Measurements from ENCODE around the gene PIMREG. TPM values are rescaled to one million over a fixed set of nuclear protein-coding genes. Genes with fewer than 3 reads are reported as not detected.
"Not testable (repeated sequence)": the region's sequence is repeated elsewhere in the genome, so short reads cannot be mapped to it uniquely, and the experiment has no call there.

Gene PIMREG
- polyA plus RNA-seq, 3 donors: 19.5 to 29.9 (median 29.4) TPM

DNA sequence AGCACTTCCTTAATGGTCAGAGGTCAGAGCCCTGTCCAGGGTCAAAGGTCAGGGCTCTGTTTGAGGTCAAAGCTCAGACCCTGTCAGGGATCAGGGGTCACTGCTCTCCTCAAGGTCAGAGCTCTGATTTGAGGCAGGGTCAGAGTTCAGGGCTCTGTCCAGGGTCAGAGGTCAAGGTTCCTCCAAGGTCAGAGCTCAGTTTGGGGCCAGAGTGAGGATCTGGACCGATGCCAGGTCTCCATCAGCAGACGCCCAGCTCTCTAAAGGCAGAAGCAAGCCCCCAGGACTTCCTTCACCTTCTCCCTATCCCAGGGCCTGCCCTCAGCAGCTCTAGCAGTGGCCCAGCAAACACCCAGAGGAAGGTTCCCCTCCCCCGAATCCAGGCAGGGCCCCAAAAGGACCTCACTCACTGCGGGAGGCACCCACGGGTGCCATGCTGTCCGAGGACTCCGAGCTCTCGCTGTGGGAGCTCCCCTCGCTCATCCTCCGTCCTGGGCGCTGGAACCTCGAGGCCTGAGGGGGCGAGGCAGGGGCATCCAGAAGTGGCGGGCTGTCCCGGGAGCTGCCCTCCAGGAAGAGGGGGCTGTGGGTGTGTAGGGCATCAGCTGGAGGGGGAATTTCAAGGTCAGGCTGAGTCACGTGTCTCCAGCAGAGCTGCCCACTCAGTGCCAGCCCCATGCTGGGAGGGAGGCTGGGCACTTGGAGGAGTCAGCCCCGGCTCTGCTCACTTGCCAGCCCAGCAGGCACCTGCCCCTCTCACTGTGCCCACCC is 26.7 kb downstream of the PIMREG start:
- no peak for DNase-seq (ENCODE audit: extremely low read depth in 1 of 11, low read depth in 9 of 11, low spot score in 4 of 11)

DNA sequence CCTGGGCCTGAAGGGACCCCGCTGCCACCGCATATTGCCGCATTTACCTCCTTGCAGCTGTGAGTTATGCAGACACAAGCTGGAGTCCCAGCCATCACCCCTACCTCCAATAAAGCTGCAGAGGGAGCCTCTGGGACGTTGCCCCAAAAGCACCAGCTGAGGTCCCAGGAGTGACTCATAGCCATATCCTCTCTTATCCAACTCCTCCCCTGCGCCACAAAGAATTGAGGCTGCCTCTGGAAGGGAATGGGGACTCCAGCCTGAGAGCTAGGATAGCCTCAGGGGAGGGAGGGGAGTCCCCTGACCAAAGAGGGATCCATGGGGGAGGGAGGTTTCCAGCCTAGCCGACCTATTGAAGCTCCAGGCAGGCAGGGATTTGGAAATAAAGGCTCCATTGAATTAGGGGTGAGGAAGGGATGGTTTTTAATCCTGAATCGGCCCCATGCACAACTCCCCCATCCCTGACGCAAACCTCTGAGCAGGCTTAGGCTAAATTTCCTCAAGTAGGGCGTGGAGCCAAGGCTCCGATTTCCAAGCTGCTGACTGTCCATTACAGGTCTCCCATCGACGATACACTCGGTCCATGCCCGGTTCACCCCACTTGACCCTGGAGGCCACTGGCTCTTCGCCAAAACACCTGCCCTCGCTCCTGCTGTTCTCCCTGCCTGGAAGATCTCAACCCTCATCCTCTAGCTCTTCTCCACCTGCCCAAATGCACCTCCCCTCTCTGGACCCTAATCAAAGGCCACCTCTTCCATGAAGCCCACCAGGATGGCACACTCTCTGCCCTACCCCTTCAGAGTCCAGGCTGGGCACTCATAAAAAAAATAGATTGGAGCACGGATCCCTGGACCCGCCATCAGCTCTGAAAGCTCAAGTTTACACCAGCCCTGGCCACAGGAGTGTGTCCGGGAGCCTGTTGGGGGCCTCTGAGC is 27.5 kb downstream of the PIMREG start:
- DNase-seq (ENCODE audit: extremely low read depth in 1 of 11, low read depth in 9 of 11, low spot score in 4 of 11): no peak

DNA sequence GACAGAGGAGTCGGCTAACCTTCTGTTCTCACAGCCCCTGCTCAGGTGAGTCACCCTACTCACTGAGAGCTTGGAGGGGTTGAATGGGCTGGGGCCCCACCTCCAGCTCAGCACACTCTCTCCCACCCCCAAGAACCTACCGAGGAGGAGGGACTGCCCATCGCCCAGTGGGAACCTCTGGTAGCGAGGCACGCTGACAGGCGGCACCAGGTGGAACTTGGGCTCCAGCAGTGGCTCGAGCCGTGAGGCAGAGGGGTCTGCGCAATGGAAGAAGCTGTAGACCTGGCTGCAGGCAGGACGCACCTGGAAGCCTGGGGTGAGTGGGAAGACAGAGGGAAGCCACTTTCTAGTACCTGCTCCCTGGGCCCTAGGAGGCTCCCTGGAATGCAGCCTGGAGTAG is 28.3 kb downstream of the PIMREG start:
- DNase-seq (ENCODE audit: extremely low read depth in 1 of 11, low read depth in 9 of 11, low spot score in 4 of 11): no peak

DNA sequence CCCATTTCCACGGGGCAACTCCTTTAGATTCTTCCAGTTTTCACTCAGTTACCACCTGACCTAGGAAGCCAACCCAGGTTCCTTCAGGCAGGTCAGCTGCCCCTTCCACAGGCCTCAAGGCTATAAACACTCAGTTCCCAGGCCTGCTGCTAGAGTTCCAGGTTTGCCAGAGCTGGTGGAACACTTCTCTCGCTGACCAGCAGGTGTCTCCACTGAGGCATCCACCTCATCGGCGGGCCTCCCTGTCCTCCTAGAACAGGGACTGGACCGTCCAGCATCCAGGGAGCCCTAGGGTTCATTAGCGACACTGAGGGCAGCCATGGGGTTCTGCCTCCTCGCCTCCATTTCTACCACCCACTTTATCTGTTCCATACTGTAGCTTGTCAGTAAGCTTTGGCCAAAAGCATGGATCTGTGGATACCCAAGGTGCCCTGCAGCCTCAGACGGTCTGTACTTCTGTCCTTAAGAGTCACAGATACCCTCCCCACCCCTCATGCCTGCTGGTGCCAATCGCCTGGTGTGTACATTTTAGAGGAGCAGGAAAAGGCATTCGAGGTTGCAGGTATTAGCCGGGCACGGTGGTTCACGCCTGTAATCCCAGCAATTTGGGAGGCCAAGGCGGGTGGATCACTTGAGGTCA is 29.0 kb downstream of the PIMREG start:
- peak in 10 of 11 donors; percentile 50 to 77 (median 72) for DNase-seq (ENCODE audit: extremely low read depth in 1 of 11, low read depth in 9 of 11, low spot score in 4 of 11)

DNA sequence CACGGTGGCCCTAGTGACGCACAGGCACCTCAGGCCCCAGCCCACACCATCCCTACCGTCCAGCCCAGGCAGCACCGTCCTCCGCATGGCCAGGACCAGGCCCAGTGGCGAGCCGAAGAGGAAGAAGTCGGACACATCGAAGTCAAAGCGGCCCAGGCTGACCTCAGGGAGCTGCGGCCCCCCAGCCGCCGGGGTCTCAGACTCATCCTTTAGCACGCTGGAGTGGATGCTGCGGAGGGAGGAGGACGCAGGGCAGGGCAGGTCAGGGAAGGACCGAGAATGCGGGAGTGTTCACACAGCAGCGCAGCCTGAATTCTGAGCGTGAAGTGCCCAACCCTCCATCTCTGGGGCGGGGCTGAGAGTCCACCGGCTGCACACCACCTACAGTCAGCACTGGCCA is 30.1 kb downstream of the PIMREG start:
- DNase-seq (ENCODE audit: extremely low read depth in 1 of 11, low read depth in 9 of 11, low spot score in 4 of 11): no peak

DNA sequence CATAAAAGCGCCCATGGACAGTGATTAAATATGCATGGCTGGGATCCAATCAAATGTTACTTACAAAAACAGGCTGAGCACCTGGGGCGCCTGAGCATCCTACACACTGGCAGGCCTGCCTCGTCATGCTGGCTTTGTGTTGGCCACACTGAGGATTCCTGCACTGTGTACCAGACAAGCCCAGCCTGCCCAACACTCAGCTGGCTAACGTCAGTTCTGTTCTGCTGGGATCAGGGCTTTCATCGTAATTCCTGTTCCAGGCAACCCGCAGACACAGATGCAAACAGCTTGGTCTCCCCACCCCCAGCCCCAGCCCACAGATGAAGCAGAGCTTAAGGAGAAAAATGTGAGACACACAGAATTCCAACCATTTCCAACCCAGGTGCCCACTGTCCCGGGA is 30.7 kb downstream of the PIMREG start:
- DNase-seq (ENCODE audit: extremely low read depth in 1 of 11, low read depth in 9 of 11, low spot score in 4 of 11): no peak

DNA sequence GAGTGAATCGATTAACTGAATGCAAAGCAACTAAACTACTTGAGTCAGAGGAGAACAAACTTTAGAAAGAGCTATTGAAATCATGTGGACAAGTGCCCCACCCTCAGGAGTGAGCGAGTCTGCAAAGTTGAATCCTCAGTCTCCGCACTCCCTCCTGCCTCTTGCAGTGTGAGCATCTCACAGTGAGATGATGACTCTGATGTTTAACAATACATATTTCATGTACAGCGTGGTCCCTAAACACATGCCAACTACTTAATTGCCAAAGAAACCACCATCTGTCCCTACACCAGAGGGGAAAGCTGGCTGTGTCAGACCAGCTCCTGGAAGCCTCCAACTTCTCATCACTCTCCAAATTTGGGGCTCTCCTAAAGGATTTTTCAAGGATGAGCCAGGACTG is 31.2 kb downstream of the PIMREG start:
- DNase-seq (ENCODE audit: extremely low read depth in 1 of 11, low read depth in 9 of 11, low spot score in 4 of 11): no peak

DNA sequence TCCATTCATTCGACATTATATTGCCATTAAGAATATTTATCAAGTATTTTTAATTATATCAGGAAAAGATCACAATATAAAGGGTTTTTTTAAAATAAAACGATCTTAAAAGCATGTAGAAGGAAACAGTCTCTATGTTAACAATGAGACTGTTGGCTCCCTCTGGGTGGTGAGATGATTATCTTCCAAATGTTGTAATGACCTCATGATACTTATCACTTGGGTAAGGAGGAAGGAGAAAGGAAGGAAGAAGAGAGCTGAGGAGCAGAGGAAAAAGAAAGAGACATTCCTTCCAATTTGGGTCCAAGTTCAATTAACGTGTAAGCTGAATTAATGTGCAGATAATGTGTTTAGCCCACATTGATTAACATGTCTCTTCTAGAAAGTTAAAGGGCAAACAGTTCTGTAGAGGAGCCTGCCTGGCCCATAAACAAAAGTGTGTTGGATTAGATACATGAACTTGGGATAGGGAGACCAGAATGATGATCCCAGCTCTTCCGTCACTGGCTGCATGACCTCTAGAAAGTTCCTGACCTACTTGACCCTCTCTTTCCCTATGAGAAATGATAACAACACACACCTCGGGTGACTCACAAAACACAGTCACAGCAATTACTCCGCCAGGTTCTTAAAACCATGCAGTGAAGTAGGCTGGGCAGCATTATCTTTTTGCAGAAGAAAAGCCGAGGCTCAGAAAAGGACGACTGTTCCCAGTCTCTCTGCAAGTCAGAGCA is 32.0 kb downstream of the PIMREG start:
- no peak for DNase-seq (ENCODE audit: extremely low read depth in 1 of 11, low read depth in 9 of 11, low spot score in 4 of 11)

DNA sequence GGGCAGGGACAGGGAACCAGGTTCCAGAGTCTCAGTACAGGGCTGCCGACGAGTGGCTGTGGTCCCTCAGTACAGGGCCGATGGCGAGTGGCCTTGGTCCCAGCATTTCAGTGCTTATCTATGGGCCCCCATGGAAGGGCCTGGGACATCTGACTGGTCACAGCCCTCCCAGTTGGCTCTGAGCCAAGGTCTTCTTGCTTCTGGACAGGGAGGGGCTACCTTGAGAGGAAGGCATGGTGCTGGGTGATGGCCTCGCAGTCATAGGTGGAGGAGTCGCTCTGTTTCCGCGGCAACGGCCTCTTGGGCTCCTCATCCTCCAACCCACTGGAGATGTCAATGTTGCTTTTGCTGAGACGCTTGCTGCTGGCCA is 32.5 kb downstream of the PIMREG start:
- no peak for DNase-seq (ENCODE audit: extremely low read depth in 1 of 11, low read depth in 9 of 11, low spot score in 4 of 11)

DNA sequence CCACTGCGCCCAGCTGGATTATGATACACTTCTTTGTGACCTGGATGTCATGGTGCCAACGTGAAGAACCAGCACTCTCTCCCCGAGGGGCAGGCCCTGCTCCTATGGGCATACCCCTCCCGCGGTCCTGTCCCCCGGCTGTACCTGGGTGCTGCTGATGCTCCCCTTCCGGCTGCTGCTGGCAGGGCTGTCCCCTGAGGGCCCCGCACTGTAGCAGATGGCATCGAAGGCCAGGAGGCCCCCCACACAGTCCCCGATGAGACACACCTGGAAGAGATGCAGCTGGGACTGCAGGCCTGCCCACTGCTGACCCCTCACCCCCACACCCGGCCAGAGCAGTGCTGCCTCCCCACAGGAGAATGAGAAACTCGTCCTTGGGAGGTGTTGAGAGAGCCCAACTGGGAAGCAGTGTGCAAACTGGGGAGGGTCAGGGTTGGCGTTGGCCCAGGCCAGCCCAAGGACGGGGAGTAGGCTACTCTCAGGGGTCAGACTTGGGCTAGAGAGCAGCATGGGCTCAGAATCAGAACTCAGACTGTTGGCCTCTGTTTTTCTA is 33.7 kb downstream of the PIMREG start:
- DNase-seq (ENCODE audit: extremely low read depth in 1 of 11, low read depth in 9 of 11, low spot score in 4 of 11): no peak

DNA sequence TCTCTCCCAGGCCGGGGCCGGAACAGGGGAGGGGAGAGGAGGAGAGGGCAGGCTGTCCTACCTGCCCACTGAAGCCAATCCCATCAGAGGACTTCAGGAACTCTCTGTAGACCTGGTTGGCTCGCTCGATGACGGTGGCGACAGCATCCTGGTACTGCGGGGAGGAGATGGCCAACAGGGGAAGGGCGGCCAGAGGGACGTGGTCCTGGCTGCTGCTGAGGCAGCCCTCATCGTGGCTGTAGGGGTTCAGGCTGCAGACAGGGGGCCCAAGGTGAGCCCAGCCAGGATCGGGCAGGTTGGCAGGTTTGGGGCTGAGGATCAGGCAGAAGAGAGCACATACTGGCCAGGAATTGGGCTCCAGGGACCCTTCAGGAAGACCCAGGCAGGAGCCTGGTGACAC is 34.2 kb downstream of the PIMREG start:
- no peak for DNase-seq (ENCODE audit: extremely low read depth in 1 of 11, low read depth in 9 of 11, low spot score in 4 of 11)

DNA sequence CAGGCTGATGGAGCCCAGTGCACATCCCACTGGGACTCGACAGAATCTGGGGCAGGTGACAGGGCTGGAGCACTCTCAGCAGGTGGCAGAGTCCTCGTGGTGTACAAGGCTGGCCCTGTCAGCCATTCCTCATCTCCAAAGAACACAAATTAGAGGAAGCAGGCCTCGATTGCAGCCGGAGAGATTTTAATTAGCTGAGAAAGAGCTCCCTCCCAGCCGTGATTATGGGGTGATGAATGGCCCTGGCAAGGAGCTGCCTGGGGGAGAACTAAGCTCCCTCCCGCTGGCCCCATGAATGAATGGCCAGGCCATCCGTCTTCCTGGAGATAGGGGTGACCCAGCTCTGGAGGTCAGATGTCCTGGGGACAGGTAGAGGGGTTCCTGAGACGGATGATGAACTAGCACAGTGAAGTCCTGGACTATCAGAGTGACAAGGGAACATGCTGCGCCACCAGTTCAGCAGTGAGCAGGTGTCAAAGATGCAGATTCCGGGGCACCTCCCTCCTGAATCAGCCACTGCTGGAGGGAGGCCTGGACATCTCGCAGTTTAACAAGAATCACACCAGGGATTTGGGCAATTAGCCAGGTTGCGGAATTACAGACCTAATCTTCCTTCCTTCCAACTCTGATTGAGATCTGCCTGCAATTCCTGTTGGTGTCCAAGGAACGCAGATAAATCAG is 35.5 kb downstream of the PIMREG start:
- no peak for DNase-seq (ENCODE audit: extremely low read depth in 1 of 11, low read depth in 9 of 11, low spot score in 4 of 11)

DNA sequence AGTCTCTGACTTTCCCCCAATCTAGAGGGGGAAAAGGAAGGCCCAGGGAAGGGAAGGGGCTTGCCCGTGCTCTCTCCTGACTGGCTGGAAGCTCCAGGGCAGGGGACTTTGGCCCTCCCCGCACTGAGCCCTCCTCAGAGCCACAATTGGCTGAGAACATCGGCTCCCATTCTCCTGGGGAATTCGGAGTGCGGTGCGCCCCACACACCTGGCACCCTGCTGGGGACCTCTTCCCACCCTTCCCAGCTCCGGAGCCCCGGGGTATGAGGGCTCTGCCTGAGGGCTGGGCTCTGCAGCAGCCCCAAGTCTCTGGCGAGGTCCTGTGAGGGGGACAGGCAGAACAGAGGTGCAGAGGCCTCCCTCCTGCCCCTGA is 36.0 kb downstream of the PIMREG start:
- DNase-seq (ENCODE audit: extremely low read depth in 1 of 11, low read depth in 9 of 11, low spot score in 4 of 11): no peak

DNA sequence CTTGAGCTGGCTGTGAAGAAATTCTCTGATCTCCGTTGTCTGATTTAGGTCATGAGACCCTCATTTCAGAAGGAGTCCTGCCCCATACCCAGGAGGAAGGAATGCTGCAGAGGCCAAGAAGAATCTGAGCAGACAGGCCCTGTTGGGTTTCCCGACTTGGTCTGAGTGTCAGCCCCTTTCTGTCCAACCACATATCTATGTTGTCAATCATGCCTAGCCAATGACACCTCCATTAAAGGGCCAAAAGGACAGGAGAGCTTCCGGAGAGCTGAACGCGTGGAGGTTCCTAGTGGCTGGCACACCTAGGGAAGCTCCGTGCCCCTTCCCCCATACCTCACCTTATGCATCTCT is 37.8 kb downstream of the PIMREG start:
- DNase-seq (ENCODE audit: extremely low read depth in 1 of 11, low read depth in 9 of 11, low spot score in 4 of 11): no peak

DNA sequence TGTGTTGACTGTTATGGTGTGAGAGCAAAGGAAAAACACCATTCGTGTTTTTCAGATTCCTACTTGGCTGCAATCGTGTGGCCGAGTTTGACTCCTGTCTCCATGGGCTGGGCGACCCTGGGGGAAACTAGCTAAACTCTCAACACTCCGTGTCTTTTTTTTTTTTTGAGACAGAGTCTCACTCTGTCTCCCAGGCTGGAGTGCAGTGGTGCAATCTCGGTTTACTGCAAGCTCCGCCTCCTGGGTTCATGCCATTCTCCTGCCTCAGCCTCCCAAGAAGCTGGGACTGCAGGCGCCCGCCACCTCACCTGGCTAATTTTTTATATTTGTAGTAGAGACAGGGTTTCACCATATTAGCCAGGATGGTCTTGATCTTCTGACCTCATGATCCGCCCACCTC is 38.5 kb downstream of the PIMREG start:
- DNase-seq (ENCODE audit: extremely low read depth in 1 of 11, low read depth in 9 of 11, low spot score in 4 of 11): not testable (repeated sequence)

DNA sequence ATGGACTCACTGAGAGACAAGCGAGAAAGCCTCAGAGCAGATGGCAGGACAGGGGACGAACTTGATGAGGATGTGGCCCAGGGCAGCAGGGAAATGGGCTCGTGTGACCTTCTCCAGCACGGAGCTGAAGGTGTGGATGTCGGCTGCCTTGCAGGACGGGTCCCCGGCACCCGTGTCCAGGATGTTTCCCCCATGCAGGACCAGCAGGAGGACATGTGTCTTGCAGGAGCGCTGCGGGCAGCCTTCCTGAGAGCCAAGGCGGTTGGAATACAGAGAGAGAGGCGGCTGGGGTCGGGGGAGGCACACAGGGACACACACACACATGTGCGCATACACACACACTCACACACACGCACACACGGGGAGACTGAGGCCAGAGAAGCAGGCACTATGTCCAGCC is 39.3 kb downstream of the PIMREG start:
- DNase-seq (ENCODE audit: extremely low read depth in 1 of 11, low read depth in 9 of 11, low spot score in 4 of 11): no peak

DNA sequence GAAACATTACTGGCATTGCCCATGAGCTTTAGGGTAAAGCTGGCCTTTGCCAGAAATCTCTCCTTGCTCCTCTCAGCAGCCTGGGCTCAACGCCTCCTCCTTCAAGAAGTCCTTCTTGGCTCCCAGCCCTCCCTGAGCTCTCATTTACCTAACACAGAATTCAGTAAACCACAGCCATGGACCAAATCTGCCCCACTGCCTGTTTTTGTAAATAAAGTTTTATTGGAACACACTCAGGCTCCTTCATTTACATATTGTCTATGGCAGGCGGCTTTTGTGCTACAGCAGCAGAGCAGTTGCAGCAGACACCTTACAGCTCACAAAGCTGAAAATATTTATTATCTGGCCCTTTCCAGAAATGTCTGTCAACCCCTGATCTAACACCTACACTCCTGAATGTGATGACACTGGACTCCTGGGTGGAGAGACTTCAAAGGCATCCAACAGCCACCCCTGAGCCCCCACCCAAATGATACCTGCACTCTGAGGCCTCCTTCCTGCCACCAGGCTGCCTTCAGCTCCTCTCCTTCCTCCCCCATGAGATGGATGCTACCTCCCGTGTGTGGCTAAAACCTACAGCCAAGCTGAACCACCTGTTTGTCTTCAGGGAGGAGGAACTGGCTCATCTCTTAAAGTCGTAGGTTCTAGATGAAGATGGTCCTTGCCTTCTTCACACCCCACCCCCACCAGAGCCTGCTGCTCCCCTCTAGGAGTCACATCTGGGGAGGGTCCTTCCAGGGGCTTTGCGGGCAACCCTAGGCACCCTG is 41.6 kb downstream of the PIMREG start:
- no peak for DNase-seq (ENCODE audit: extremely low read depth in 1 of 11, low read depth in 9 of 11, low spot score in 4 of 11)
